Measurements from ENCODE around the gene ING4. TPM values are rescaled to one million over a fixed set of nuclear protein-coding genes. Genes with fewer than 3 reads are reported as not detected.

The ING4 gene
- polyA plus RNA-seq, 2 of the 4 experiments (the other 2 are of a cell fraction), result 19.5 to 36.5 TPM

DNA sequence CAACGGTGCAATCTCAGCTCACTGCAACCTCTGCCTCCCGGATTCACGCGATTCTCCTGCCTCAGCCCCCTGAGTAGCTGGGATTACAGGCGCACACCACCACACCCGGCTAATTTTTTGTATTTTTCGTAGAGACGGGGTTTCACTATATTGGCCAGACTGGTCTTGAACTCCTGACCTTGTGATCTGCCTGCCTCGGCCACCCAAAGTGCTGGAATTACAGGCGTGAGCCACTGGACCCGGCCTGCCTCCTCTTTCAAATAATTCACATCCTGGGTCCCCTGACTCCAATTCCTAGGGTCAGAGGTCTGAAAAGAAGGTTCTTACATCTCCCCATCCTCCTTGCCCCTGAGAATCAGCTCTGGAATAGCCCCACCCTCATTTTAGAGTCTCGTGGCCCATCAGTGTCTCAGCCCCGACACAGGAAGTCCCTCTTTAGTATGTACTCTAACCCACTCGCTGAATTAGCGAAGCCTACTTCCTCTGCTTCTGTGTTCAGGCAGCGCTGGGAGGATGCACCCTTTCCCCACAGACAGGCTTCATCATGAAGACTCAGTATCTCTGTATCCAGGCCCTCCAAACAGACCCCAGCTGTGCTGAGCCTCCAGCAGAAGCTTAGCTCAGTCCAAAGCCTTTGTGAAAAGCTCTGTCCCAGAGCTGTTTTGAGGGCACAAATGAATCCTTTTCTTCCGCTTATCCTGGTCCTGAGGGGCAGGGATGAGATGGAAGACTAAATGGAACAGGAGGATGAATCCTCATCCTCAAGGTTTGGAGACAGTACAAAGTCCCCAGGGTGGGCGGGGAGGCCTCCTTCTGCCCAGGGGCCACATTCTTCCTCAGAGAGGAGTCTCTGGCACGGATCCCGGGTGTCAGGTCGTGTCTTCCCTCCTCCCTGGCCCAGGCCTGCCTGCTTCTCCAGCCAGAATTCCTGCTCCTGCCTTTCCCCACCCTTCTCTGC is 30.6 kb downstream of the ING4 start:
- peak; percentile 32 to 44; a peak in 5 of 6 replicates for ATAC-seq
- TF ChIP-seq, protein P1, sequence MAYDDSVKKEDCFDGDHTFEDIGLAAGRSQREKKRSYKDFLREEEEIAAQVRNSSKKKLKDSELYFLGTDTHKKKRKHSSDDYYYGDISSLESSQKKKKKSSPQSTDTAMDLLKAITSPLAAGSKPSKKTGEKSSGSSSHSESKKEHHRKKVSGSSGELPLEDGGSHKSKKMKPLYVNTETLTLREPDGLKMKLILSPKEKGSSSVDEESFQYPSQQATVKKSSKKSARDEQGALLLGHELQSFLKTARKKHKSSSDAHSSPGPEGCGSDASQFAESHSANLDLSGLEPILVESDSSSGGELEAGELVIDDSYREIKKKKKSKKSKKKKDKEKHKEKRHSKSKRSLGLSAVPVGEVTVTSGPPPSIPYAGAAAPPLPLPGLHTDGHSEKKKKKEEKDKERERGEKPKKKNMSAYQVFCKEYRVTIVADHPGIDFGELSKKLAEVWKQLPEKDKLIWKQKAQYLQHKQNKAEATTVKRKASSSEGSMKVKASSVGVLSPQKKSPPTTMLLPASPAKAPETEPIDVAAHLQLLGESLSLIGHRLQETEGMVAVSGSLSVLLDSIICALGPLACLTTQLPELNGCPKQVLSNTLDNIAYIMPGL (CRISPR knock-in tag; IDR thresholded peaks at IDR 0.05; ENCODE audit: borderline replicate concordance), result no peak
- TF ChIP-seq ZFP36 (IDR thresholded peaks at IDR 0.05; ENCODE audit: borderline replicate concordance, partially characterized antibody), result no peak
- TF ChIP-seq MAZ (IDR thresholded peaks at IDR 0.05; ENCODE audit: borderline replicate concordance, low read depth, low read length), result no peak
- TF ChIP-seq CHD2 (IDR thresholded peaks at IDR 0.05; ENCODE audit: low read length, partially characterized antibody), result no peak
- TF ChIP-seq RARB (CRISPR knock-in tag; IDR thresholded peaks at IDR 0.05), result no peak
- TF ChIP-seq RAD21 (conservative IDR thresholded peaks at IDR 0.05 in 1 of 2, IDR thresholded peaks at IDR 0.05 in 1 of 2), result no peak
- TF ChIP-seq EHF (CRISPR knock-in tag; IDR thresholded peaks at IDR 0.05), result no peak
- TF ChIP-seq EHMT2 (IDR thresholded peaks at IDR 0.05; ENCODE audit: low read depth), result no peak
- TF ChIP-seq, protein P2, sequence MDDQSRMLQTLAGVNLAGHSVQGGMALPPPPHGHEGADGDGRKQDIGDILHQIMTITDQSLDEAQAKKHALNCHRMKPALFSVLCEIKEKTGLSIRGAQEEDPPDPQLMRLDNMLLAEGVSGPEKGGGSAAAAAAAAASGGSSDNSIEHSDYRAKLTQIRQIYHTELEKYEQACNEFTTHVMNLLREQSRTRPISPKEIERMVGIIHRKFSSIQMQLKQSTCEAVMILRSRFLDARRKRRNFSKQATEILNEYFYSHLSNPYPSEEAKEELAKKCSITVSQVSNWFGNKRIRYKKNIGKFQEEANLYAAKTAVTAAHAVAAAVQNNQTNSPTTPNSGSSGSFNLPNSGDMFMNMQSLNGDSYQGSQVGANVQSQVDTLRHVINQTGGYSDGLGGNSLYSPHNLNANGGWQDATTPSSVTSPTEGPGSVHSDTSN (IDR thresholded peaks at IDR 0.05), result no peak
- TF ChIP-seq RFX5 (IDR thresholded peaks at IDR 0.05), result no peak
- TF ChIP-seq PHF8 (IDR thresholded peaks at IDR 0.05; ENCODE audit: borderline replicate concordance, low read depth), result no peak
- TF ChIP-seq ZC3H11A (IDR thresholded peaks at IDR 0.05), result no peak
- TF ChIP-seq CBX2 (IDR thresholded peaks at IDR 0.05; ENCODE audit: borderline replicate concordance, low read depth), result no peak
- no peak for TF ChIP-seq SMC3 (IDR thresholded peaks at IDR 0.05)
- TF ChIP-seq POLR2A (IDR thresholded peaks at IDR 0.05; ENCODE audit: low read length), result no peak
- peak overlapping the region in 1 of 2 experiments; percentile 61; a peak in 2 of 6 replicates for H3K27ac ChIP-seq
- peak overlapping the region; percentile 35 for H3K4me2 ChIP-seq
- no peak overlapping the region for H3K4me3 ChIP-seq
- H3K9me3 ChIP-seq, result no peaks in the 10 kb centered on the region
- ChIA-PET POLR2A (no interaction called here), CTCF (interaction anchor here (0.8 to 2.6 kb wide), 4 partner anchors 8 to 240 kb away, joined by 3 to 9 read pairs (median 6); no protein-coding TSS in a partner anchor)
- FAIRE-seq, result no peak
- no peak for DNase-seq (ENCODE audit: low read depth in 1 of 2, low spot score in 1 of 2)
- 65% methylated on average over 21 of the region's 21 CpGs for WGBS (ENCODE audit: missing lambda C conversion rate)
- H3K4me1 ChIP-seq, result peaks cover 26% of the 10 kb centered on the region

- no peak for FAIRE-seq
- no peak overlapping the region for H3K27ac ChIP-seq
- no peak overlapping the region for H3K4me3 ChIP-seq
- CTCF ChIA-PET, result interaction anchor here (0.7 to 1.5 kb wide), 3 partner anchors 24 to 511 kb away, joined by 3 to 4 read pairs (median 3); no protein-coding TSS in a partner anchor
- peaks cover 26% of the 10 kb centered on the region for H3K4me1 ChIP-seq
- no peak overlapping the region for H3K4me2 ChIP-seq
- 77% methylated on average over 3 of the region's 3 CpGs for WGBS (ENCODE audit: missing lambda C conversion rate)
- no peak for DNase-seq (ENCODE audit: low read depth in 1 of 2, low spot score in 1 of 2)
- H3K9me3 ChIP-seq, result no peaks in the 10 kb centered on the region
- ATAC-seq, result no peak
- POLR2A ChIA-PET, result no interaction called here
- TF ChIP-seq ZC3H11A (IDR thresholded peaks at IDR 0.05), result no peak
- TF ChIP-seq MYC (IDR thresholded peaks at IDR 0.05; ENCODE audit: borderline replicate concordance, low read length), result no peak
- no peak for TF ChIP-seq CBX2 (IDR thresholded peaks at IDR 0.05; ENCODE audit: borderline replicate concordance, low read depth)
- TF ChIP-seq, protein P3, sequence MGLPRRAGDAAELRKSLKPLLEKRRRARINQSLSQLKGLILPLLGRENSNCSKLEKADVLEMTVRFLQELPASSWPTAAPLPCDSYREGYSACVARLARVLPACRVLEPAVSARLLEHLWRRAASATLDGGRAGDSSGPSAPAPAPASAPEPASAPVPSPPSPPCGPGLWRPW (IDR thresholded peaks at IDR 0.05), result no peak
- no peak for TF ChIP-seq RAD21 (conservative IDR thresholded peaks at IDR 0.05 in 1 of 2, IDR thresholded peaks at IDR 0.05 in 1 of 2)
- TF ChIP-seq MAFK (IDR thresholded peaks at IDR 0.05; ENCODE audit: partially characterized antibody), result no peak
- no peak for TF ChIP-seq CTCF (IDR thresholded peaks at IDR 0.05)
- TF ChIP-seq, protein P1 (CRISPR knock-in tag; IDR thresholded peaks at IDR 0.05; ENCODE audit: borderline replicate concordance), result no peak
- TF ChIP-seq, protein P4, sequence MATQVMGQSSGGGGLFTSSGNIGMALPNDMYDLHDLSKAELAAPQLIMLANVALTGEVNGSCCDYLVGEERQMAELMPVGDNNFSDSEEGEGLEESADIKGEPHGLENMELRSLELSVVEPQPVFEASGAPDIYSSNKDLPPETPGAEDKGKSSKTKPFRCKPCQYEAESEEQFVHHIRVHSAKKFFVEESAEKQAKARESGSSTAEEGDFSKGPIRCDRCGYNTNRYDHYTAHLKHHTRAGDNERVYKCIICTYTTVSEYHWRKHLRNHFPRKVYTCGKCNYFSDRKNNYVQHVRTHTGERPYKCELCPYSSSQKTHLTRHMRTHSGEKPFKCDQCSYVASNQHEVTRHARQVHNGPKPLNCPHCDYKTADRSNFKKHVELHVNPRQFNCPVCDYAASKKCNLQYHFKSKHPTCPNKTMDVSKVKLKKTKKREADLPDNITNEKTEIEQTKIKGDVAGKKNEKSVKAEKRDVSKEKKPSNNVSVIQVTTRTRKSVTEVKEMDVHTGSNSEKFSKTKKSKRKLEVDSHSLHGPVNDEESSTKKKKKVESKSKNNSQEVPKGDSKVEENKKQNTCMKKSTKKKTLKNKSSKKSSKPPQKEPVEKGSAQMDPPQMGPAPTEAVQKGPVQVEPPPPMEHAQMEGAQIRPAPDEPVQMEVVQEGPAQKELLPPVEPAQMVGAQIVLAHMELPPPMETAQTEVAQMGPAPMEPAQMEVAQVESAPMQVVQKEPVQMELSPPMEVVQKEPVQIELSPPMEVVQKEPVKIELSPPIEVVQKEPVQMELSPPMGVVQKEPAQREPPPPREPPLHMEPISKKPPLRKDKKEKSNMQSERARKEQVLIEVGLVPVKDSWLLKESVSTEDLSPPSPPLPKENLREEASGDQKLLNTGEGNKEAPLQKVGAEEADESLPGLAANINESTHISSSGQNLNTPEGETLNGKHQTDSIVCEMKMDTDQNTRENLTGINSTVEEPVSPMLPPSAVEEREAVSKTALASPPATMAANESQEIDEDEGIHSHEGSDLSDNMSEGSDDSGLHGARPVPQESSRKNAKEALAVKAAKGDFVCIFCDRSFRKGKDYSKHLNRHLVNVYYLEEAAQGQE (IDR thresholded peaks at IDR 0.05), result no peak
- no peak for TF ChIP-seq BHLHE40 (IDR thresholded peaks at IDR 0.05; ENCODE audit: low read depth, low read length)
- TF ChIP-seq PHF8 (IDR thresholded peaks at IDR 0.05; ENCODE audit: borderline replicate concordance, low read depth), result no peak
Measured at GRCh38 chr12:6631549-6631961, 31.4 kb downstream of the ING4 start.

Data from A549 (cell line).